Loucy (cell line): Measurements from ENCODE around the gene RGS3.

ENCODE experiments used
- CTCF ChIP-seq: fragments of 200-600 bp; sonication (generic); conservative IDR thresholded peaks from 2 replicates; pipeline ENCODE4 v1.5.1; 2014; ENCODE audit warnings: mild to moderate bottlenecking, antibody characterized with exemption, low read length
- EZH2phosphoT487 ChIP-seq: fragments of 200-600 bp; IDR thresholded peaks from 2 replicates; pipeline ENCODE4 v1.6.1; 2018; ENCODE audit warnings: antibody characterized with exemption, mild to moderate bottlenecking, moderate library complexity, borderline replicate concordance

- TF ChIP-seq CTCF (no peak), EZH2phosphoT487 (no peak)
Measured at GRCh38 chr9:113619491-113620376, 156.2 kb downstream of the RGS3 start.
